Prostate gland (tissue), 2 donors: ENCODE results near the gene TRMU. TPM values are rescaled to one million over a fixed set of nuclear protein-coding genes. Genes with fewer than 3 reads are reported as not detected.
"Not testable (repeated sequence)": the region's sequence is repeated elsewhere in the genome, so short reads cannot be mapped to it uniquely, and the experiment has no call there.

Experiments
- DNase-seq: peaks from one replicate; pipeline ENCODE4 v3.0.0-alpha.2; 2019; ENCODE audit warnings: low spot score
- H3K27ac ChIP-seq, 2 donors: fragments of 200-600 bp; sonication (generic); 2 replicates each; pipeline ENCODE4 v1.5.1; 2017 to 2019
- H3K27me3 ChIP-seq: fragments of 200-600 bp; sonication (generic); replicated peaks from 2 replicates; pipeline ENCODE4 v1.5.1; 2019; ENCODE audit not compliant: insufficient read depth
- H3K36me3 ChIP-seq, 2 donors: fragments of 200-600 bp; sonication (generic); 1 replicate in 1 of 2; 2 replicates in 1 of 2; pipeline versions ENCODE4 v1.5.1 to v1.8.1; 2017 to 2019
- H3K4me1 ChIP-seq: fragments of 200-600 bp; sonication (generic); replicated peaks from 2 replicates; pipeline ENCODE4 v1.5.1; 2019
- H3K4me3 ChIP-seq, 2 donors: fragments of 200-600 bp; sonication (generic); 2 replicates each; pipeline ENCODE4 v1.5.1; 2017 to 2019
- H3K9me3 ChIP-seq: fragments of 200-600 bp; sonication (generic); 2 replicates; pipeline ENCODE4 v1.5.1; 2017
- CTCF ChIP-seq, 4 experiments: fragments of 200-600 bp in 2 of 4; fragments of 450-650 bp in 2 of 4; sonication (generic) in 2 of 4; IDR thresholded peaks; 1 replicate in 3 of 4; 2 replicates in 1 of 4; pipeline ENCODE4 v1.5.1; 2016 to 2019; ENCODE audit warnings: antibody characterized with exemption in 4 of 4, mild to moderate bottlenecking in 2 of 4, moderate library complexity in 2 of 4
- POLR2A ChIP-seq: fragments of 450-650 bp; IDR thresholded peaks from one replicate; pipeline ENCODE4 v1.6.1; 2016; ENCODE audit warnings: antibody characterized with exemption, mild to moderate bottlenecking
- POLR2AphosphoS5 ChIP-seq: sonication (generic); formaldehyde crosslinking; IDR thresholded peaks from one replicate; pipeline ENCODE4 v1.6.1; 2017; ENCODE audit warnings: antibody characterized with exemption
- WGBS: methylation state at CpG from one replicate; pipeline ENCODE4 v1.1.5; 2018; 5-methylcytosine and 5-hydroxymethylcytosine counted together
- intact Hi-C: fragments of 100-400 bp; cut with DNase I; formaldehyde crosslinking; loops from one replicate; pipeline ENCODE4 v1.14.2; 2022
- total RNA-seq, 2 donors: library from RNA; depleted of rRNA; stranded (reverse); fragments of >200 nt; gene quantifications; one replicate each; pipeline ENCODE4 v1.1.0, GENCODE V29; 2016

The TRMU gene
- total RNA-seq, 2 donors from 2014 or later = 35.1 to 52.9 TPM

GRCh38 chr22:46312056-46312455, 23.5 kb upstream of the TRMU start:
- WGBS = 98% methylated on average over 8 of the region's 8 CpGs
- no peak for DNase-seq
- Histone ChIP-seq H3K9me3 (no peaks in the 10 kb centered on the region), H3K4me3 (no peak overlapping the region), H3K27me3 (no peaks in the 10 kb centered on the region), H3K27ac (no peak overlapping the region), H3K36me3 (no peaks in the 10 kb centered on the region), H3K4me1 (no peaks in the 10 kb centered on the region)
- intact Hi-C loops = loop anchor here (5.0 kb wide), 1 partner anchor 315 kb away; no protein-coding TSS in a partner anchor
- TF ChIP-seq CTCF (IDR thresholded peaks at IDR 0.05) = no peak
- no peak for TF ChIP-seq POLR2A
- TF ChIP-seq POLR2AphosphoS5 = no peak

- not testable (repeated sequence) for H3K36me3 ChIP-seq, H3K4me3 ChIP-seq, H3K27ac ChIP-seq, H3K9me3 ChIP-seq, H3K27me3 ChIP-seq, DNase-seq, H3K4me1 ChIP-seq
- 100% methylated on average over 2 of the region's 2 CpGs for WGBS
- intact Hi-C loops = loop anchor here (5.0 kb wide), 1 partner anchor 316 kb away; no protein-coding TSS in a partner anchor
These were observed 22.7 kb upstream of the TRMU start for GRCh38 chr22:46312848-46313247.

- no peak for DNase-seq
- intact Hi-C loops = no loop called here
- Histone ChIP-seq H3K27ac (no peak overlapping the region), H3K36me3 (no peaks in the 10 kb centered on the region), H3K27me3 (no peaks in the 10 kb centered on the region), H3K9me3 (no peaks in the 10 kb centered on the region), H3K4me1 (no peaks in the 10 kb centered on the region), H3K4me3 (no peak overlapping the region)
- no peak for TF ChIP-seq POLR2AphosphoS5
- TF ChIP-seq CTCF (IDR thresholded peaks at IDR 0.05) = no peak
- no peak for TF ChIP-seq POLR2A
- WGBS = 93% methylated on average over 12 of the region's 12 CpGs
These were observed 19.5 kb upstream of the TRMU start for GRCh38 chr22:46315976-46316375.

- DNase-seq = no peak
- Histone ChIP-seq H3K9me3 (no peaks in the 10 kb centered on the region), H3K4me3 (no peak overlapping the region), H3K36me3 (no peaks in the 10 kb centered on the region), H3K27me3 (no peaks in the 10 kb centered on the region), H3K4me1 (no peaks in the 10 kb centered on the region), H3K27ac (no peak overlapping the region)
- TF ChIP-seq POLR2A = no peak
- TF ChIP-seq POLR2AphosphoS5 = no peak
- no peak for TF ChIP-seq CTCF (IDR thresholded peaks at IDR 0.05)
- intact Hi-C loops = no loop called here
- 92% methylated on average over 20 of the region's 20 CpGs for WGBS
These were observed 17.9 kb upstream of the TRMU start for GRCh38 chr22:46317646-46318045.

GRCh38 chr22:46318576-46318975, 16.9 kb upstream of the TRMU start:
- Histone ChIP-seq H3K9me3 (no peaks in the 10 kb centered on the region), H3K4me1 (no peaks in the 10 kb centered on the region), H3K27ac (no peak overlapping the region), H3K36me3 (no peaks in the 10 kb centered on the region), H3K4me3 (no peak overlapping the region), H3K27me3 (no peaks in the 10 kb centered on the region)
- intact Hi-C loops = no loop called here
- no peak for TF ChIP-seq POLR2A
- no peak for TF ChIP-seq POLR2AphosphoS5
- TF ChIP-seq CTCF (IDR thresholded peaks at IDR 0.05) = no peak
- DNase-seq = no peak
- 94% methylated on average over 15 of the region's 15 CpGs for whole genome bisulfite sequencing
